ENCODE measurements around the gene LRRC61. TPM values are rescaled to one million over a fixed set of nuclear protein-coding genes. Genes with fewer than 3 reads are reported as not detected.
"Not testable (repeated sequence)": the region's sequence is repeated elsewhere in the genome, so short reads cannot be mapped to it uniquely, and the experiment has no call there.

The LRRC61 gene
- polyA plus RNA-seq, 3 donors = 25.1 to 33.1 (median 30.3) TPM

DNA sequence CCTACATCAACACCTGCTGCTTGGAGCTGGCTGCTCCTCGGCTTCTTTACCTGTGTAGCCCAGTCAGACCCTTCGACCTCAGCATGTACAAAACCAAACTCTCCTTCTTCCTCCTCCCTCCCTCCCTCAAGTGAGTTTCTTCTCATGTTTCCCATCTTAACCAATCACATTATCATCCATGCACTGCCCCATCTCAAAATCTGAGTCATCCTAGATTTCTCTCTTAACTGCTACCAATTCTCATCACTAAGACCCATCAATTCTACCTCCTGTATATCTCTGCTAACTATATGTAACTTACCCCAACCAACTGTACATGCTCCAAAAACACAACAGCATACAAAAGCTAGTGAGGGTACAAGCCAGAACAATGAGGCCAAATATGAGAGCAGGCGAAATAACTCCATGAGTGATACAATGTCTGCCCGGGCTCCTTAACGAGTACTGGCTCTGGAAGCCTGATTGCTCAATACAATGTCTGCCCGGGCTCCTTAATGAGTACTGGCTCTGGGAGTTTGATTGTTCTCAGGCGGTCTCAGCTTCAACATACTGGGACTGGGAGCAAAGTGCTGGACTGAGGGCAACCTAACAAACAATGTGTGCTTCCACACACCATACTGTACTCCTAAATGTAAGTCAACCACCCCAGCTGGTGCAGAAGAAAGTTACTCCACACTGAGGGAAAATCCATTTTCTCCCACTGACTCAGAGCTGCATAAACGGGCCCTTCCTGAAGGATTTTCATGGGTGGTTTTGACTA lies 18.5 kb upstream of the LRRC61 start:
- not testable (repeated sequence) for DNase-seq

DNA sequence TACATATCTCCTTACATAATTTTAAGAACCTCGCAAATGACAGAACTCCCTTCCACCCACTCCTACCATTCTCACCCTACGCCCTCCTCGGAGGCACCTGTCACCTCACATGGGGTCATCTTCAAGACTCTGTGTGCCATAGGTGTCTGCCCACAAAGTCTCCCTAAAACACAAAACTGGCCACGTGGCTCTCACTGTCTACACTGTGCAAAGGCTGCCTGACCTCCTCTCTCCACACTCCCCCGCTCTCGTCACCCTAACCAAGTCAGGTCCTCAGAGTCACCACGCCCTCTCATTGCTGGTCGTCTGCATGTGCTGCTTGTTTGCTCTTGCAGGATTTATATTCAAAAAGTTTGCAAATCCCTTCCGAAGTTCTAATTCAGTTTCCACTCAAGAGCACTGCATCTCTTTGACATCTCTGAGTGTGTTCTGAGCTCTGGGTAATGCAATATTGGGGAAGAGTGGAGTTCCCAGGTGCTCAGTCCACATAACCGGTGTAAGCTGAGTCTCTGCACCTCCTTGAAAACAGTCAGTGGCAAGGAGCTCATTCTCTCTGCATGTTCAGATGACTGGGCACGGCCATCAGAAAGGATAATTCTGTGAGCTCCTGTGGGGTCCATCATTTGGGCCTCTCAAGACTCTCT lies 17.8 kb upstream of the LRRC61 start:
- DNase-seq = not testable (repeated sequence)

DNA sequence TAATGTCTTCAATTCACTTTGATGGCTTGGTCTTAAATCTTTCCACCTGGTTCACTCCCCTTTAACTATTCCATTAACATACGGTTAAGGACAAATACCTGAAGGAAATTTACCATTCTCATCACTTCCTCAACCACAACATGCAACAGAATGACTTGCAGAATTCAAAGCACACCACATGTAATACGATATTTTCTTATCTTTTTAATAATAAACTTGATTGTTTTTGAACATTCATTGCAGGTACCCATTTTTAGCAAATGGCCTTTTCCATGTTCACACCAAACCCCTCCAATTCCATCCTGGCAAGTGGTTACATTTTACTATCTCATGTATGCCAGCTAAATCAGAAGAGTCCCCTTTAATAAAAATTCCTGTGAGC lies 17.3 kb upstream of the LRRC61 start:
- not testable (repeated sequence) for DNase-seq

DNA sequence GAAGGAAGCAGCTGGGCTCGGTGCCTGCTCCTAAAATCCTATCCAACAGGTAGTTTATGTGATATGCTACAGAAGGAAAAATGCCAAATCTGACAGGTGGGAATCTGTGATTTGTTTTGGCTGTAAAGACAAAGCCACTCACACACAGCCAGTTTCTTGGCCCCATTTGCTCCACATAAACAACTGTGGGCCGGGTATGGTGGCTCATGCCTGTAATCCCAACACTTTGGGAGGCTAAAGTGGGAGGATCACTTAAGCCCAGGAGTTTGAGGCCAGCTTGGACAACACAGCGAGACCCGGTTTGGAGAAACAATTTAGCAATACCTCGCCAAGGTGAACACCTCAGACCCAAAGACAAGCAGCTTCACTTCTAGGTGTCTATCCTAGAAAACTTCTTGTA lies 16.8 kb upstream of the LRRC61 start:
- DNase-seq = not testable (repeated sequence)

DNA sequence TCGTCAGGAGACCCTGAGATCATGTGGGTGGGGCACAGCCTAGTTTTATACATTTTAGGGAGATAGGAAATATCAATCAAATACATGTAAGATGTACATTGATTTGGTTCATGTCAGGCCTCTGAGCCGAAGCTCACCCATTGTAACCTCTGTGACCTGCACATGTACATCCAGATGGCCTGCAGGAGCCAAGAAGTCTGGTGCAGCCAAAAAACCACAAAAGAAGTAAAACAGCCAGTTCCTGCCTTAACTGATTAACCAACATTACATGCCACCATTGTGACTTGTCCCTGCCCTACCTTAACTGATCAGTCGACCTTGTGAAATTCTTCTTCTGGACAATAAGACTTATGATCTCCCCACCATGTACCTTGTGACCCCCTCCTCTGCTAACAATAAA lies 16.0 kb upstream of the LRRC61 start:
- DNase-seq = no peak

DNA sequence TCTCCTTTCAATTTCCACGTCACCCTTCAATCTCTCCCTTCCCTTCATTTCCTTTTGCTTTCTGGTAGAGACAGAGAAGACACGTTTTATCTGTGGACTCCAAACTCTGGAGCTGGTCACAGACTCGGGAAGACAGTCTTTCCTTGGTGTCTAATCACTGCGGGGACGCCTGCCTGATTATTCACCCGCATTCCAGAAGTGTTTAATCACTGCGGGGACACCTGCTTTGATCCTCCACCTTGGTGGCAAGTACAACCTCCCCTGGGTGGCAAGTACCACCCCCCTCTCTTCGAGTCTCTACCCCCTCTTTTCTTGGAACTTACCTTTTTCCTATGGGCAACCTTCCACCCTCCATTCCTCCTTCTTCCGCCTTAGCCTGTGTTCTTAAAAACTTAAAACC lies 15.3 kb upstream of the LRRC61 start:
- DNase-seq = no peak

DNA sequence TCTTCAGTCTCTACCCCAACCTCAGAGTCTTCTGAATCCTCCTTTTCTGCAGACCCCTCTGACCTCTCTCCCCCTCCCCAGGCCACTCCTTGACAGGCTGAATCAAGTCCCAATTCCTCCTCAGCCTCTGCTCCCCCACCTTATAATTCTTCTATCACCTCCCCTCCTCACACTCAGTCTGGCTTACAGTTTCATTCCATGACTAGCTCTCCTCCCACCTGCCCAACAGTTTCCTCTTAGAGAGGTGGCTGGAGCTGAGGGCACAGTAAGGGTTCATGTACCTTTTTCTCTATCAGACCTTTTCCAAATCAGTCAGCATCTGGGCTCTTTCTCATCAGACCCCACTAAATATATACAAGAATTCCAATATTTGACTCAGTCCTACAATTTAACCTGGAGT lies 14.6 kb upstream of the LRRC61 start:
- DNase-seq = no peak

DNA sequence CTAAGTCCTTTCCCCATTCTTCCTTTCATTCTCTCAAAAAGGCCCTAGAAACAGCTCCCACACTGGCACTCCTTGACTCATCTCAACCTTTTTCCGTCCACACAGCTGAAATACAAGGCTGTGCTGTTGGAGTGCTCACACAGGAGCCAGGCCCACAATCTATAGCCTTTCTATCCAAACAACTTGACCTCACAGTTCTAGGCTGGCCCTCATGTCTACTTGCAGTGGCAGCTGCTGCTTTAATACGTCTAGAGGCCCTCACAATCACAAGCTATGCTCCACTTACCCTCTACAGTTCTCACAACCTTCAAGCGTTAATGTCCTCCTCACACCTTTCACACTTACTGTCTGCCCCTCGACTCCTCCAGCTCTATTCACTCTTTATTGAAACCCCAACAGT lies 12.0 kb upstream of the LRRC61 start:
- DNase-seq = no peak

DNA sequence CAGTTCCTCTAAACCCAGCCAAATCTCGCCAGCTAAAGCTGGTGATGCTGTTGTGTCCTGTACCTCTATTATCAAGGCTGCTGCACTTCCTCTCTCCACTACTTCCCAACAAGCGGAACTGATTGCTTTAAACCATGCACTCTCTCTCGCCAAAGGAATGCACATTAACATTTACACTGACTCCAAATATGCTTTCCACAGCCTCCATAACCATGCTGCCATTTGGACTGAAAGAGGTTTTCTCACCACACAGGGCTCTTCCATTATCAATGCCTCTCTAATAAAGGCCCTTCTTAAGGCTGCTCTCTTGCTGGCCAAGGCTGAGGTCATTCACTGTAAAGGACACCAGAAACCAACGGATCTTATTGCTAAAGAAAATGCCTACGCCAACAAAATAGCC lies 11.4 kb upstream of the LRRC61 start:
- DNase-seq = no peak

DNA sequence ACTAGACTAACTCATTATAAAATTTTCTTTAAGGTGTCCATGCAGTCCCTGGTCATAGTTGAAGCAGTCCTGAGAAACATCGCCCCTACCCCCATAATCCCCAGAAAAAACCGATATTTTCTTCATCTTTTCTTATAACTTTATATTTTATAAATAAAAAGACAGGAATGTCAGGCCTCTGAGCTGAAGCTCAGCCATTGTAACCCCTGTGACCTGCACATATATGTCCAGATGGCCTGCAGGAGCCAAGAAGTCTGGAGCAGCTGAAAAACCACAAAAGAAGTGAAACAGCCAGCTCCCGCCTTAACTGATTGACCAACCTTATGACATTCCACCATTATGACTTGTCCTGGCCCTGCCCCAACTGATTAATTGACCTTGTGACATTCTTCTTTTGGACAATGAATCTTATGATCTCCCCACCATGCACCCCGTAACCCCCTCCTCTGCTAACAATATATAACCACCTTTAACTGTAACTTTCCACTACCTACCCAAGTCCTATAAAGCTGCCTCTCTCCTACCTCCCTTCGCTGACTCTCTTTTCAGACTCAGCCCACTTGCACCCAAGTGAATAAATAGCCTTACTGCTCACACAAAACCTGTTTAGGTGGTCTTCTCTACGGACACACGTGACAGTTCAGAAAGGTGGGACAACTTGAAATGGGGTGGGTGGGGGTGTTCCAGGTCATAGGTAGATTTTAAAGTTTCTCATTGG lies 10.3 kb upstream of the LRRC61 start:
- DNase-seq = not testable (repeated sequence)

DNA sequence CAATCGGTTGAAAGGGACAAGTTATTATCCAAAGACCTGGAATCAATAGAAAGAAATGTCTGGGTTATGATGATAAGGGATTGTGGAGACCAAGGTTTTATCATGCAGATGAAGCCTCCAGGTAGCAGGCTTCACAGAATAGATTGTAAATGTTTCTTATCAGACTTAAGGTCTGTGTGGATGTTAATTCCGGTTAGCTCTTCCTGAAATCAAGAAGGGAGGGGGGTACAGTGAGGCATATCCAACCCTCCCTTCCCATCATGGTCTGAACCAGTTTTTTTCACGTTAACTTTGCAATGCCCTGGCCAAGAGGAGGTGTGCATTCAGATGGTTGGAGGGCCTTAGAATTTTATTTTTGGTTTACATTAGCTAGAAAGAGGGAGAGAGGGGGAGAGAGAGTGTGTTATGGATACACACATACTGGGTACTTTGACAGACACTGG lies 9.8 kb upstream of the LRRC61 start:
- DNase-seq = no peak

DNA sequence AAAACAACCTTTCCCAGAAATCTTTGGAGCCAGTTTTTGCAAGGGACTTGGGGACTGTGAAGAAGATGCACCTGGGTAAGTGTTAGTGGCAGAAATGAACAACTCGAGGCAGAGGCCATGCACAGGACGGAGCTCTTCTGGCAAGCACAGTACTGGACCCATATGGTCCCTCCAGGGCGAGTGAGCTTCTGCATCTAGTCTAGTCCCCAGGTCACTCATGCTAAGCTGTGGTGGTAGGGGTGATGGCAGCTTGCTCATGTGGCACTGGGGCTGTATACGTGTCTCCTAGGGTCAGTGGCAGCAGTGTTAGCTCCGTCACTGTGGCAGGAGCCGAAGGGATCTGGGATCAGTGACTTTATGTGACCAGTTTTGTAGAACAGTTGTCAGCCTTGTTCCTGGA lies 9.3 kb upstream of the LRRC61 start:
- DNase-seq = no peak

DNA sequence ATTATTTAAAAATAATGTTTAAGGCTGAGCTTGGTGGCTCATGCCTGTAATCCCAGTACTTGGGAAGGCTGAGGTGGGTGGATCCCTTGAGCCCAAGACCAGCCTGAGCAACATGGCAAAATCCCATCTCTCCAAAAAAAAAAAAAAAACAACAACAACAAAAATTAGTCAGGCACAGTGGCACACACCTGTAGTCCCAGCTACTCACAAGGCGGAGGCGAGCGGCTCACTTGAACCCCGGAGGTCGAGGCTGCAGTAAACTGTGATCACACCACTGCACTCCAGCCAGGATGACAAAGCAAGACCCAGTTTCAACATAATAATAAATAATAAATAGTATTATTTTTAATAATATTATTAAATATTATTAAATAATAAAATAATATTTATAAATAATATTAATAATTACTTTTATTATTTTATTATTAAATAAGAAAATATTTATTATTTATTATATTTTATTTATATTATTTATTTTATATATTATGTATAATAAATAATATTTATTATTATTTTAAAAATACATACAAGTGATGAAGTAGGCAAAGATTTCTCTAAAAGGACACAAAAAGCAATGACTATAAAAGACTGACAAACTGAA lies 8.4 kb upstream of the LRRC61 start:
- no peak for DNase-seq

DNA sequence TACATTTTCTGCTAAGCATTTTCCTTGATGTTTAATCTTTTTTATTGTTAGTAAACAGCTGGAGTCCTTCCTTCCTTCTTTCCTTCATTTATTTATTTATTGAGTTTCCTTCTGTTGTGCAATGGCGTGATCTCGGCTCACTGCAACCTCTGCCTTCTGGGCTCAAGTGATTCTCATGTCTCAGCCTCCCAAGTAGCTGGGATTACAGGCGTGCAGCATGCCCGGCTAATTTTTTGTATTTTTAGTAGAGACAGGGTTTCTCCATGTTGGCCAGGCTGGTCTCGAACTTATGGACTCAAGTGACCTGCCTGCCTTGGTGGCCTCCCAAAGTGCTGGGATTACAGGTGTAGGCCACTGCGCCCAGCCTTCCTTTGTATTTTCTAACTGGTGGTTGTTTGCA lies 6.2 kb upstream of the LRRC61 start:
- DNase-seq = not testable (repeated sequence)

DNA sequence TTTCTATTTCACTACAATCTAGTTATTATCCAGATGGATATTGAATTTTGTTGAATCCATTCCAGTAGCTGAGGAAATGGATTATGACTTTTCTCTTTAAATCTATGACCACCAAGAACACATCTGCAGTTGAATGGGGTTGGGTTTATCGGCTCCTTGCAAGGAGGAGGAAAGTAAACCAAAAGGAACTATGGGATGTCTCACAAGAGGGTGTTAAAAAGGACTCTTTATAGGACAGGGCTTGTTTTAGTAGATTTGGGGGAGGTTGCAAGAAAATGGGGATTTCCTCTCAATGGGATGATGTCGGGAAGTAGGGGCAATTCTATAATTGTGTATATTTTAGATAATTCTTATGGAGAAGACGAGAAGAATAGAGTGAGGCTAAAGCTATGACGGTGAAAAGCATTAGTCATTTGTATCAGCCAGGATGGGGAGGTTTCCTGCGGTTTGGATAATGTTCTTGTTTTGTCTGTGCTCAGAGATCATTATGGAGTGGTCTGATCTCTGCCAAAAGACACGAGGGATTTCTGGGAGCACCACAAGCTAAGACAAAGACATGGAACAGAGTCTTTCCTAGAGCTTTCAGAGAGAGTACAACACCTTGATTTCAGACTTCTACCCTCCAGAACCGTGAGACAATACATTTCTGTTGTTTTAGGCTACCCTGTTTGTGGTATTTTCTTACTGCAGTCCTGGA lies 5.3 kb upstream of the LRRC61 start:
- DNase-seq = no peak

DNA sequence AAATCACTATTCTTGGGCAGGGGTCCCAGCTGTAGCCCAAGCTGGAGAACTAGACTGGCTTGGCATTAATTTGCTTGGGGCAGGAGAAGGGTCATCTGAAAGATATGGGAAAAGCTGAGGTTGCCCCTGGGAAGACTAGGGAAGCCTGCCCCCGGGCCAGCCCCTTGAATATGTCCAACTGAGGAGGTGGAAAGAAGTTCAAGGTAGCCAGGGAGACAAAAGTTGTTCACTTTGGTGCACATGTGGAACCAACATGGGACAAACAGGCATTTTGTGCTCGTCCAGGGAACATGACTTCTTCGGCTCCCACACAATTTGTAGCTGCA lies 1.4 kb upstream of the LRRC61 start:
- no peak for DNase-seq

DNA sequence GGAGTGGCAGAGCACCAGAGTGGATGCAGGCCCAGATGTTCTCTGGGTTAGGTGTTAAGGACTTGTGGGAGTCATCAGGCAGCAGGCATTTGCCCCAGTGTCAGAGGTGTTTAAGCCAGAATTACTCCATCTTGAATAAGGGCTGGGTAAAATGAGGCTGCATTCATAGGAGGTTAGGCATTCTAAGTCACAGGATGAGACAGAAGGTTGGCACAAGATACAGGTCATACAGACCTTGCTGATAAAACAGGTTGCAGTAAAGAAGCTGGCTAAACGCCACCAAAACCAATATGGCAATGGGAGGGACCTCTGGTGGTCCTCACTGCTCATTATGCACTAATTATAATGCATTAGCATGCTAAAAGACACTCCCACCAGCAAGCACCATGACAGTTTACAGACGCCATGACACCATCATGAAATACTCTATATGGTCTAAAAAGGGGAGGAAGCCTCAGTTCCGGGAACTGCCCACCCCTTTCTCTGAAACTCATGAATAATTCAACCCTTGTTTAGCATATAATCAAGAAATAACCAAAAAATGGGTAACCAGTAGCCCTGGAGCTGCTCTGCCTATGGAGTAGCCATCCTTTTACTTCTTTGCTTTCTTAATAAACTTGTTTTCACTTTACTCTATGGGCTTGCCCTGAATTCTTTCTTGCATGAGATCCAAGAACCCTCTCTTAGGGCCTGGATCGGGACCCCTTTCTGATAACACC lies 882 bp upstream of the LRRC61 start:
- DNase-seq = no peak

DNA sequence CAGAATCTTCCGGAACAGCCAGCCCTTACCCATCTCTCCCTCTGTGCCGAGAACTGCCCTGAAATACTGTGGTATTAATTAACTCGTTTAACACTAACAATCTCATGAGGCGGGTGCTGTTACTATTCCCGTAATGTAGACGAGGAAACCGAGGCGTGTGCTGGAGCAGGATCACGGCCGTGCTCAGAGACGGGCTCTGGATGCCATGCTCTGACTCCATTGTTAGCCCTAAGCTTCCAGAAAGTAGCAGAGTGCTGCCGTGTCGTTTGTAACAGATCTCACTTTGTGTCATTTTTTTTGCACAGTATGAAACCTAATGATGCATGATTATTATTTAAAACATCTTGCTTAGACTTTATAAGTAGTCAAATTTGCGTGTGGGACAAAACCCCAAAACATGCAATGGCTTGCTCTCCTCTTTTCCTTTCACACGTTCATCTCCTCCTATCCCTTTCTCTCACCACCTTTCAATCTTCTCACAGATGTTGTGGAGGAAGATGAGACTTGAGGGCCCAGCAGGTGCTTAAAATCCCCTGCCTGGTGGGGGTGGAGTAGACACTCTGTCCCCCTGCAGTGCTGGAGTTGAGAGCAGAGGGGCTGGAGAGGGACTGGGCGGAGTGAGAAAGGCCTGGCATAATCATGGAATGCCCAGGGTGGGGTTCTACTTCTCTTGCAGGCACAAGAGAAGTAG lies 672 bp downstream of the LRRC61 start:
- no peak for DNase-seq

DNA sequence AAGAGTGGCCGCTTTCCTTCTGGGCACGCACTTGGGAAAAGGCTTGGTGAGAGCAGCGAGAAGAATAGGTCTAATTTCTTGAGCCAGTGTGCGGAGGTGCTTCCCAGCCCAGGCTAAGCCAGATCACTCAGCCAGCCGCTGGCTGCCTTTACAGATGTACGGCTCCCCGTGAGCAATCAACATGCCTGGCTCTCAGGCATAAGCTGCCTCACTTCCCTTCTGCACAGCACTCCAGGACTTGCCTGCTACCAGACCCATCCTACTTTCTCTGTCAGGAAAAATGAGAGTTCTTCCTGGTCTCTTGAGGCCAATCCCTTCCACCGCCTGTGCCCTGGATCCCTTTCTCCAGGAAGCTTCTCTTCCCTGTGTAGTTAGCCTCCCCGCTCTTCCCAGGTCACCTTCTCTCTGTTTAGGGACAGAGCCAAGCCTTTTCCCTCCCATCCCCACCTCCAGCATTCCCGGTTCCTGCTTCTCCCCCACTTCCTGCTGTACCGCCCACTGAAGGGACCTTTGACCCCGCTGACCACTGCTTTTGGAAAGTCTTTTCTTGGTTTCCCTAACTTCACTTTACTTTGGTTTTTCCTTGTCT lies 1.3 kb downstream of the LRRC61 start:
- DNase-seq = no peak

DNA sequence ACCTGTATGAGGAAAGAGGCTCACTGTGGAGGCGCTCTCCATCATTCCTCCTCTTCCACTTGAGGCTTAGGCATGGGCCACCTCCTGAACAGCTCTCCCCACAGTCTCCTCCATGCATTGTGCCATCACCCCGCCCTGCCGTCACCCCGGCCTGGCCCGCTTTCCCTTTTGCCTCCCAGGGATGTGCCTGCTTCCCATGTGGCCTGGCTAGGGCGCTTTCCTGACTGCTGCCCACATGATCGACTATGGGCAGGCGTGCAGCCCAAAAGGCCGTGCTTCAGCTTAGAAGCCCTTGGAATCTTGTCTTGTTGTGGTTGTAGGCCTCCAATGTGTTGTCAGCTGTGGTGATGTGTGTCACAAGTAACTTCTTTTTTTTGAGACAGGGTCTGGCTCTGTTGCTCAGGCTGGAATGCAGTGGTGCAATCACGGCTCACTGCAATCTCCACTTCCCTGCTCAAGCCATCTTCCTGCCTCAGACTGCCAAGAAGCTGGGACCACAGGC lies 2.0 kb downstream of the LRRC61 start:
- no peak for DNase-seq
